GM12878 (cell line): ENCODE data around the gene CROCC. TPM values are rescaled to one million over a fixed set of nuclear protein-coding genes. Genes with fewer than 3 reads are reported as not detected.

Source experiments
- ATAC-seq: fragments of 200-7000 bp; cut with Tn5 transposase; 3 replicates; pipeline ENCODE4 v1.9.1; 2020; ENCODE audit warnings: mild to moderate bottlenecking, moderate library complexity
- BruUV-seq: library from RNA; stranded (reverse); fragments of 400-500 nt; replicated peaks from 2 replicates; lab custom pipeline; 2021; lab: Mats Ljungman, UMichigan
- CTCF ChIA-PET: fragments of 300-600 bp; sonication (Branson Sonifier 250); formaldehyde crosslinking; extraction: SDS; loops from one replicate; lab custom pipeline; 2021; ENCODE audit warnings: inconsistent platforms; lab: Yijun Ruan, JAX
- POLR2A ChIA-PET: fragments of 350-600 bp; formaldehyde crosslinking; extraction: SDS; loops from one replicate; lab custom pipeline; 2021; ENCODE audit warnings: inconsistent platforms; lab: Charles Lee
- RAD21 ChIA-PET: fragments of 300-600 bp; sonication (Branson Sonifier 250); formaldehyde crosslinking; loops from one replicate; lab custom pipeline; 2023; ENCODE audit warnings: antibody characterized with exemption; ENCODE audit not compliant: unreplicated experiment; lab: Charles Lee
- SMC1A ChIA-PET: fragments of 300-600 bp; sonication (Branson Sonifier 250); formaldehyde crosslinking; loops from one replicate; lab custom pipeline; 2023; ENCODE audit not compliant: unreplicated experiment, uncharacterized antibody; lab: Charles Lee
- DNase-seq: peaks from one replicate; pipeline ENCODE4 v3.0.0-alpha.2; 2011; ENCODE audit warnings: low read depth, low spot score
- FAIRE-seq: peaks from 3 replicates; lab custom pipeline; 2011; peaks lifted over from hg19 to GRCh38; lab: Jason Lieb, UNC
- H2AFZ ChIP-seq: 2 replicates; pipeline ENCODE4 v1.6.0; 2011; ENCODE audit warnings: low read depth, low read length, control low read depth; ENCODE audit not compliant: control insufficient read depth
- H3K27ac ChIP-seq: 2 replicates; pipeline ENCODE4 v1.5.1; 2011; ENCODE audit warnings: control low read depth; ENCODE audit not compliant: control insufficient read depth, insufficient read depth
- H3K27me3 ChIP-seq, 2 experiments: replicated peaks in 1 of 2; 2 replicates each; pipeline versions ENCODE4 v1.6.0 to v1.6.1; 2011; ENCODE audit warnings: low read length in 1 of 2; ENCODE audit not compliant: control insufficient read depth in 2 of 2, insufficient read depth in 2 of 2
- H3K36me3 ChIP-seq, 2 experiments: 2 replicates each; pipeline ENCODE4 v1.5.1; 2011; ENCODE audit warnings: low read length in 1 of 2; ENCODE audit not compliant: control insufficient read depth in 2 of 2, insufficient read depth in 2 of 2
- H3K4me1 ChIP-seq: 2 replicates; pipeline ENCODE4 v1.6.1; 2011; ENCODE audit warnings: mild to moderate bottlenecking, low read length, moderate library complexity, mixed read lengths; ENCODE audit not compliant: control insufficient read depth, insufficient read depth
- H3K4me2 ChIP-seq: 2 replicates; pipeline ENCODE4 v1.6.0; 2011; ENCODE audit warnings: control low read depth; ENCODE audit not compliant: control insufficient read depth, insufficient read depth
- H3K4me3 ChIP-seq: fragments of 200-600 bp; sonication (generic); 2 replicates; pipeline ENCODE4 v1.5.1; 2016
- H3K79me2 ChIP-seq: 2 replicates; pipeline ENCODE4 v1.6.0; 2011; ENCODE audit warnings: low read length; ENCODE audit not compliant: control insufficient read depth, insufficient read depth
- H3K9ac ChIP-seq: 2 replicates; pipeline ENCODE4 v1.8.0; 2011; ENCODE audit warnings: low read length, control low read depth, mixed read lengths; ENCODE audit not compliant: control insufficient read depth, insufficient read depth
- H3K9me3 ChIP-seq: replicated peaks from 3 replicates; pipeline ENCODE4 v1.5.1; 2011; ENCODE audit warnings: mild to moderate bottlenecking, low read length; ENCODE audit not compliant: control insufficient read depth, insufficient read depth
- H4K20me1 ChIP-seq: 2 replicates; pipeline ENCODE4 v1.6.0; 2011; ENCODE audit not compliant: control insufficient read depth, insufficient read depth
- CREM ChIP-seq: IDR thresholded peaks from 2 replicates; pipeline ENCODE4 v1.6.1; 2014; ENCODE audit warnings: antibody characterized with exemption, low read depth
- HDGF ChIP-seq: fragments of 450-650 bp; IDR thresholded peaks from 2 replicates; pipeline ENCODE4 v1.6.1; 2016; ENCODE audit warnings: antibody characterized with exemption
- NFYA ChIP-seq: IDR thresholded peaks from 2 replicates; pipeline ENCODE4 v1.6.1; 2011; ENCODE audit warnings: low read depth, mild to moderate bottlenecking, low read length, improper control_type of control experiment, borderline replicate concordance
- PAX5 ChIP-seq: IDR thresholded peaks from 2 replicates; pipeline ENCODE4 v1.6.1; 2011; ENCODE audit warnings: low read depth, low read length, borderline replicate concordance
- RBBP5 ChIP-seq: fragments of 200-600 bp; sonication (generic); conservative IDR thresholded peaks from 2 replicates; pipeline ENCODE4 v1.6.1; 2016
- SMC3 ChIP-seq: IDR thresholded peaks from 2 replicates; pipeline ENCODE4 v1.6.1; 2011; ENCODE audit warnings: low read length, improper control_type of control experiment, borderline replicate concordance
- STAT1 ChIP-seq: fragments of 450-650 bp; conservative IDR thresholded peaks from 2 replicates; pipeline ENCODE4 v1.6.1; 2014; ENCODE audit warnings: antibody characterized with exemption, mild to moderate bottlenecking
- SUPT20H ChIP-seq: IDR thresholded peaks from 2 replicates; pipeline ENCODE4 v1.6.1; 2011; ENCODE audit warnings: low read depth, mild to moderate bottlenecking, low read length, moderate library complexity, borderline replicate concordance; ENCODE audit not compliant: control insufficient read depth
- SUZ12 ChIP-seq: fragments of 200-600 bp; sonication (generic); IDR thresholded peaks from one replicate; pipeline ENCODE4 v1.6.1; 2018; ENCODE audit warnings: antibody characterized with exemption, mild to moderate bottlenecking; ENCODE audit not compliant: unreplicated experiment
- ZNF217 ChIP-seq: fragments of 450-650 bp; IDR thresholded peaks from 2 replicates; pipeline ENCODE4 v1.6.1; 2017; ENCODE audit warnings: antibody characterized with exemption, mild to moderate bottlenecking
- ZSCAN29 ChIP-seq: fragments of 450-650 bp; IDR thresholded peaks from 2 replicates; pipeline ENCODE4 v1.6.1; 2017; ENCODE audit warnings: mild to moderate bottlenecking, moderate library complexity
- WGBS: methylation state at CpG from one replicate; pipeline ENCODE4 v1.1.6; 2016; ENCODE audit warnings: low lambda C conversion rate; ENCODE audit not compliant: insufficient replicate concordance, insufficient coverage; ENCODE audit errors: missing lambda C conversion rate; 5-methylcytosine and 5-hydroxymethylcytosine counted together
- in situ Hi-C: fragments of 300-500 bp; cut with MboI; formaldehyde crosslinking; loops from 9 replicates; pipeline ENCODE4 v1.14.3; 2018; ENCODE audit warnings: mixed read lengths
- intact Hi-C: fragments of 100-400 bp; cut with micrococcal nuclease; formaldehyde crosslinking; loops from one replicate; pipeline ENCODE4 v1.14.2; 2022; ENCODE audit not compliant: unreplicated experiment
- polyA plus RNA-seq, 11 experiments: library from polyadenylated mRNA; depleted of rRNA in 4 of 11; unstranded in 6 of 11; stranded (reverse) in 5 of 11; fragments of >200 nt; fragmentation: Nextera tagmentation in 4 of 11; fragmentation: Illumina TruSeq in 1 of 11; extraction: Ambion mirVana in 4 of 11; extraction: Trizol in 1 of 11; gene quantifications; 1 replicate in 1 of 11; 2 replicates in 10 of 11; pipeline versions ENCODE4 v1.2.1 to v1.2.3, GENCODE V29; 2011 to 2016; ENCODE audit warnings: inconsistent platforms in 2 of 11, missing spikeins in 2 of 11, low read depth in 1 of 11
- total RNA-seq, 4 experiments: library from RNA; depleted of rRNA in 3 of 4; stranded (reverse); fragments of >200 nt in 3 of 4; fragmentation: Illumina TruSeq in 1 of 4; extraction: Trizol in 1 of 4; gene quantifications; 2 replicates each; pipeline versions ENCODE4 v1.2.1 to v1.2.3, GENCODE V29; 2013 to 2021
- TF ChIP-seq, protein P1 (sequence below): fragments of 450-650 bp; IDR thresholded peaks from 2 replicates; pipeline ENCODE4 v1.6.1; 2018; ENCODE audit warnings: borderline replicate concordance, mild to moderate bottlenecking; ENCODE audit not compliant: partially characterized antibody
- TF ChIP-seq, protein P2 (sequence below): fragments of 450-650 bp; IDR thresholded peaks from 2 replicates; pipeline ENCODE4 v1.6.1; 2017; ENCODE audit warnings: mild to moderate bottlenecking, moderate library complexity
- TF ChIP-seq, protein P3 (sequence below): IDR thresholded peaks from 2 replicates; pipeline ENCODE4 v1.6.1; 2011; ENCODE audit warnings: low read depth, low read length, improper control_type of control experiment, borderline replicate concordance
- TF ChIP-seq, protein P4 (sequence below): IDR thresholded peaks from 2 replicates; pipeline ENCODE4 v1.6.1; 2012; ENCODE audit warnings: low read depth, low read length, improper control_type of control experiment

CROCC gene
- total and polyA plus RNA-seq, 10 of the 15 experiments (the other 5 are each of a cell fraction or from before 2014, with no cell fraction given), result 0.04 to 5.5 (median 2.3) TPM

DNA sequence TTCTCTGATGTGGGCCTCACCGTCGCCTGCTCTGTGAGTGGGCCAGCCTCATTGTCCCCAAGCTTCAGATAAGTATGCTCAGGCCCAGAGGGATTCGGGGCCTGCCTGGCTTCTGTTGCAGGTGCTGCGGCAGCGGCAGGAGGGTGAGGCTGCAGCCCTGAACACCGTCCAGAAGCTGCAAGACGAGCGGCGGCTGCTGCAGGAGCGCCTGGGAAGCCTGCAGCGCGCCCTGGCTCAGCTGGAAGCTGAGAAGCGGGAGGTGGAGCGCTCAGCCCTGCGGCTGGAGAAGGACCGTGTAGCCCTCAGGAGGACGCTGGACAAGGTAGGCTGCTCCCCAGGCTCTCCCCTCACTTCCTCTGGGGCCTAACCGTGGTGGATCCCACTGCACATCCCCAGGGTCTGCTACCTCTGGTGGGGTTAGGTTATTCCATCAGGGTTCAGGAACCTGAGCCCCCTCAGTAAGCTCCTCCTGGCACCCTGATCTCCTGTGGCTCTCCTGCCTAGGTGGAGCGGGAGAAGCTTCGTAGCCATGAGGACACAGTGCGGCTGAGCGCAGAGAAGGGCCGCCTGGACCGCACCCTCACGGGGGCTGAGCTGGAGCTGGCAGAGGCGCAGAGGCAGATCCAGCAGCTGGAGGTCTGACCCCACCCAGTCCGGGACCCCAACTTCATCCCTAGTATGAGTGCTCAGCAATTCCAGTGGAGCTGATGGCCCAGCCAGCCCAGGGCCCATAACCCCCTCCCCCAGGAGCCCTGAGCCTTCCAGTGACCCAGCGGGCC is 48.6 kb downstream of the CROCC start:
- H3K9me3 ChIP-seq, result no peaks in the 10 kb centered on the region
- no peaks in the 10 kb centered on the region for H3K79me2 ChIP-seq
- ATAC-seq (no peak), DNase-seq (no peak), FAIRE-seq (no peak)
- SMC1A ChIA-PET, result no interaction called here
- no peaks in the 10 kb centered on the region for H3K27me3 ChIP-seq
- no peak overlapping the region for H3K4me3 ChIP-seq
- in situ Hi-C loops (no loop called here), intact Hi-C loops (no loop called here)
- H3K4me1 ChIP-seq, result no peaks in the 10 kb centered on the region
- POLR2A ChIA-PET, result no interaction called here
- no peaks in the 10 kb centered on the region for H3K36me3 ChIP-seq
- no peak overlapping the region for H3K27ac ChIP-seq
- no TSS peak for BruUV-seq
- no peak overlapping the region for H3K9ac ChIP-seq
- no peak overlapping the region for H2AFZ ChIP-seq
- 70% methylated on average over 28 of the region's 28 CpGs for WGBS
- CTCF ChIA-PET, result no interaction called here
- H4K20me1 ChIP-seq, result no peaks in the 10 kb centered on the region
- no peak overlapping the region for H3K4me2 ChIP-seq
- RAD21 ChIA-PET, result interaction anchor here (0.6 kb wide), 1 partner anchor 349 kb away, joined by 3 read pairs; no protein-coding TSS in a partner anchor
- TF ChIP-seq CREM (no peak), RBBP5 (no peak), SMC3 (no peak), ZSCAN29 (no peak), PAX5 (no peak), STAT1 (no peak), NFYA (no peak), HDGF (no peak), ZNF217 (no peak), SUPT20H (no peak), SUZ12 (no peak)
- TF ChIP-seq, protein P1, sequence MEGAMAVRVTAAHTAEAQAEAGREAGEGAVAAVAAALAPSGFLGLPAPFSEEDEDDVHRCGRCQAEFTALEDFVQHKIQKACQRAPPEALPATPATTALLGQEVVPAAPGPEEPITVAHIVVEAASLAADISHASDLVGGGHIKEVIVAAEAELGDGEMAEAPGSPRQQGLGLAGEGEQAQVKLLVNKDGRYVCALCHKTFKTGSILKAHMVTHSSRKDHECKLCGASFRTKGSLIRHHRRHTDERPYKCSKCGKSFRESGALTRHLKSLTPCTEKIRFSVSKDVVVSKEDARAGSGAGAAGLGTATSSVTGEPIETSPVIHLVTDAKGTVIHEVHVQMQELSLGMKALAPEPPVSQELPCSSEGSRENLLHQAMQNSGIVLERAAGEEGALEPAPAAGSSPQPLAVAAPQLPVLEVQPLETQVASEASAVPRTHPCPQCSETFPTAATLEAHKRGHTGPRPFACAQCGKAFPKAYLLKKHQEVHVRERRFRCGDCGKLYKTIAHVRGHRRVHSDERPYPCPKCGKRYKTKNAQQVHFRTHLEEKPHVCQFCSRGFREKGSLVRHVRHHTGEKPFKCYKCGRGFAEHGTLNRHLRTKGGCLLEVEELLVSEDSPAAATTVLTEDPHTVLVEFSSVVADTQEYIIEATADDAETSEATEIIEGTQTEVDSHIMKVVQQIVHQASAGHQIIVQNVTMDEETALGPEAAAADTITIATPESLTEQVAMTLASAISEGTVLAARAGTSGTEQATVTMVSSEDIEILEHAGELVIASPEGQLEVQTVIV, result no peak
- TF ChIP-seq, protein P2, sequence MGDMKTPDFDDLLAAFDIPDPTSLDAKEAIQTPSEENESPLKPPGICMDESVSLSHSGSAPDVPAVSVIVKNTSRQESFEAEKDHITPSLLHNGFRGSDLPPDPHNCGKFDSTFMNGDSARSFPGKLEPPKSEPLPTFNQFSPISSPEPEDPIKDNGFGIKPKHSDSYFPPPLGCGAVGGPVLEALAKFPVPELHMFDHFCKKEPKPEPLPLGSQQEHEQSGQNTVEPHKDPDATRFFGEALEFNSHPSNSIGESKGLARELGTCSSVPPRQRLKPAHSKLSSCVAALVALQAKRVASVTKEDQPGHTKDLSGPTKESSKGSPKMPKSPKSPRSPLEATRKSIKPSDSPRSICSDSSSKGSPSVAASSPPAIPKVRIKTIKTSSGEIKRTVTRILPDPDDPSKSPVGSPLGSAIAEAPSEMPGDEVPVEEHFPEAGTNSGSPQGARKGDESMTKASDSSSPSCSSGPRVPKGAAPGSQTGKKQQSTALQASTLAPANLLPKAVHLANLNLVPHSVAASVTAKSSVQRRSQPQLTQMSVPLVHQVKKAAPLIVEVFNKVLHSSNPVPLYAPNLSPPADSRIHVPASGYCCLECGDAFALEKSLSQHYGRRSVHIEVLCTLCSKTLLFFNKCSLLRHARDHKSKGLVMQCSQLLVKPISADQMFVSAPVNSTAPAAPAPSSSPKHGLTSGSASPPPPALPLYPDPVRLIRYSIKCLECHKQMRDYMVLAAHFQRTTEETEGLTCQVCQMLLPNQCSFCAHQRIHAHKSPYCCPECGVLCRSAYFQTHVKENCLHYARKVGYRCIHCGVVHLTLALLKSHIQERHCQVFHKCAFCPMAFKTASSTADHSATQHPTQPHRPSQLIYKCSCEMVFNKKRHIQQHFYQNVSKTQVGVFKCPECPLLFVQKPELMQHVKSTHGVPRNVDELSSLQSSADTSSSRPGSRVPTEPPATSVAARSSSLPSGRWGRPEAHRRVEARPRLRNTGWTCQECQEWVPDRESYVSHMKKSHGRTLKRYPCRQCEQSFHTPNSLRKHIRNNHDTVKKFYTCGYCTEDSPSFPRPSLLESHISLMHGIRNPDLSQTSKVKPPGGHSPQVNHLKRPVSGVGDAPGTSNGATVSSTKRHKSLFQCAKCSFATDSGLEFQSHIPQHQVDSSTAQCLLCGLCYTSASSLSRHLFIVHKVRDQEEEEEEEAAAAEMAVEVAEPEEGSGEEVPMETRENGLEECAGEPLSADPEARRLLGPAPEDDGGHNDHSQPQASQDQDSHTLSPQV, result no peak
- TF ChIP-seq, protein P3, sequence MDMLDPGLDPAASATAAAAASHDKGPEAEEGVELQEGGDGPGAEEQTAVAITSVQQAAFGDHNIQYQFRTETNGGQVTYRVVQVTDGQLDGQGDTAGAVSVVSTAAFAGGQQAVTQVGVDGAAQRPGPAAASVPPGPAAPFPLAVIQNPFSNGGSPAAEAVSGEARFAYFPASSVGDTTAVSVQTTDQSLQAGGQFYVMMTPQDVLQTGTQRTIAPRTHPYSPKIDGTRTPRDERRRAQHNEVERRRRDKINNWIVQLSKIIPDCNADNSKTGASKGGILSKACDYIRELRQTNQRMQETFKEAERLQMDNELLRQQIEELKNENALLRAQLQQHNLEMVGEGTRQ, result no peak
- TF ChIP-seq, protein P4, sequence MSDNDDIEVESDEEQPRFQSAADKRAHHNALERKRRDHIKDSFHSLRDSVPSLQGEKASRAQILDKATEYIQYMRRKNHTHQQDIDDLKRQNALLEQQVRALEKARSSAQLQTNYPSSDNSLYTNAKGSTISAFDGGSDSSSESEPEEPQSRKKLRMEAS, result no peak
